GM06990 (cell line): ENCODE results near the gene BEGAIN.

Experiments
- DNase-seq: peaks from one replicate; pipeline ENCODE4 v3.0.0-alpha.2; 2011; ENCODE audit not compliant: insufficient read length; ENCODE audit errors: extremely low read depth
- H3K27me3 ChIP-seq: replicated peaks from 2 replicates; pipeline ENCODE4 v1.6.0; 2011; ENCODE audit warnings: low read length; ENCODE audit not compliant: control insufficient read depth, insufficient read depth
- H3K36me3 ChIP-seq: 2 replicates; pipeline ENCODE4 v1.5.1; 2011; ENCODE audit warnings: low read length; ENCODE audit not compliant: control insufficient read depth, insufficient read depth
- H3K4me3 ChIP-seq: replicated peaks from 2 replicates; pipeline ENCODE4 v1.5.1; 2011; ENCODE audit warnings: low read depth, mild to moderate bottlenecking, control low read depth, low read length
- CTCF ChIP-seq: IDR thresholded peaks from 2 replicates; pipeline ENCODE4 v1.5.1; 2011; ENCODE audit warnings: low read length, control low read depth, mild to moderate bottlenecking, inconsistent platforms; ENCODE audit not compliant: insufficient read depth, poor library complexity, severe bottlenecking

The BEGAIN gene

DNA sequence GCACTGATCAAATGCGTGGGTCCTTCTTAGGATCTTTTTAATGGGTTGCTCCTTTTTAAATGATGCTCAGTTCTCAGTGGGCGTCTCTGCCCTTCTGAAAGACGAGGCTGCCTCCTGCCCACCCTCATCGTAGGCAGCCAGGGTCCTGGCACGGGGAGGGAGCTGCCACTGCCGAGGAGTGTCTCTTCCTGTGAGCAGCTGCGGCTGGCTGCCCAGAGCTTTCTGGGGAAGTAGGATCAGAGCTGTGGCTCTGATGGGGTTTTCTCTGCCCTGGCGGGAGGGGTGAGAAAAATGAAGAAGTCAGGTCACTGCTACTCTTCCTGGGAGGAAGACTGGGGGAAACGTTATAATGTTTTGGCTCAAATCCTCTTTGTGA is 31.1 kb upstream of the BEGAIN start:
- TF ChIP-seq CTCF = no peak
- Histone ChIP-seq H3K27me3 (no peaks in the 10 kb centered on the region; the same call in 1 of the 2 replicates), H3K36me3 (no peaks in the 10 kb centered on the region), H3K4me3 (no peak overlapping the region)
- no peak for DNase-seq

- no peak for TF ChIP-seq CTCF
- Histone ChIP-seq H3K36me3 (no peaks in the 10 kb centered on the region), H3K27me3 (no peaks in the 10 kb centered on the region; the same call in 1 of the 2 replicates), H3K4me3 (no peak overlapping the region)
- DNase-seq = no peak
Measured at GRCh38 chr14:100617410-100618317, 30.4 kb upstream of the BEGAIN start.

- TF ChIP-seq CTCF = no peak
- Histone ChIP-seq H3K4me3 (no peak overlapping the region), H3K36me3 (no peaks in the 10 kb centered on the region), H3K27me3 (no peaks in the 10 kb centered on the region; the same call in 1 of the 2 replicates)
- no peak for DNase-seq
Measured at GRCh38 chr14:100616854-100617409, 29.7 kb upstream of the BEGAIN start.

DNA sequence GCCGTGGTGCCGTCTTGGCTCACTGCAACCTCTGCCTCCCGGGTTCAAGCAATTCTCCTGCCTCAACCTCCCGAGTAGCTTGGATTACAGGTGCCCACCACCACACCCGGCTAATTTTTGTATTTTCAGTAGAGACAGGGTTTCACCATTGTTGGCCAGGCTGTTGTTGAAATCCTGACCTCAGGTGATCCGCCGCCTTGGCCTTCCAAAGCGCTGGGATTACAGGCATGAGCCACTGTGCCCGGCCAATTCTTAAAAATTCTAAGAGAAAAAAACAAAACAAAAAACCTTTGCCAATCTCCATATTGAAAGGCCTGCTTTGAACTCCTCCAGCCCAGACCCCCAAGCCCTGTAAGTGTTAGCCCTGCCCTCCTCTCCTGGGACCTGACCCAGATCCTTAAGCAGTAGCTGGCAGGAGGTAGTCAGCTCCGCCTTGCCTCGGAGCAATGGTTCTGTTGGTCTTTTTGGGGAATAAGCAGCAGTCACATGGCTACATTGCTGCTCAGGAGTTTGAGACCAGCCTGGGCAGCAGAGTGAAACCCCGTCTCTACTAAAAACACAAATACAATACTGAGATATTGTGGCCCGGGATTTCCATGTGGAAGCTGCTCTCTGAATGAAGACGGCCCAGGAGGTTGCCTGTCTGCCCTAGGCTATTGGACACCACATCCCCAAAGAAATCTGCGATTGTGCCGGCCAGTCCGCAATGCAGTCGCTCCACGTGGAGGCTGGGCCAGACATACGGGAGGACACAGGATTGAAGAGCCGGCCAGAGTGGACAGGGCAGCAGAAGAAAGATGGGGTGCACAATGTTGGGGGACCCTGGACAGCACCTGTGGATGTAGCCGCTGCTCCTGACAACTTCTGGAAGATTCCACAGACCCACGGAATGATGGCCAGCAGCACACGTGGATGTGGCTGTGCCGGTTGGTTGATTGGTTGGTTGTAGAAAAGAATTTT is 28.8 kb upstream of the BEGAIN start:
- H3K36me3 ChIP-seq = no peaks in the 10 kb centered on the region
- no peak for DNase-seq
- no peak overlapping the region for H3K4me3 ChIP-seq
- H3K27me3 ChIP-seq = no peaks in the 10 kb centered on the region; the same call in 1 of the 2 replicates
- TF ChIP-seq CTCF = no peak

- Histone ChIP-seq H3K27me3 (no peaks in the 10 kb centered on the region; the same call in 1 of the 2 replicates), H3K4me3 (no peak overlapping the region), H3K36me3 (no peaks in the 10 kb centered on the region)
- DNase-seq = no peak
- no peak for TF ChIP-seq CTCF
Measured at GRCh38 chr14:100614803-100615202, 27.6 kb upstream of the BEGAIN start.
